SU-DHL-6 (cell line): ENCODE results near the gene RAD51C.
"Not testable (repeated sequence)": the region's sequence is repeated elsewhere in the genome, so short reads cannot be mapped to it uniquely, and the experiment has no call there.

Source experiments
- H2AFZ ChIP-seq: fragments of 200-600 bp; sonication (generic); 2 replicates; pipeline ENCODE4 v1.6.1; 2014; ENCODE audit warnings: low read depth, mild to moderate bottlenecking, moderate library complexity, mixed read lengths, antibody characterized with exemption, low read length; ENCODE audit not compliant: severe bottlenecking
- H3F3A ChIP-seq: fragments of 200-600 bp; shearing (Covaris generic); 2 replicates; pipeline ENCODE4 v1.6.0; 2016; ENCODE audit warnings: antibody characterized with exemption, mild to moderate bottlenecking; ENCODE audit not compliant: insufficient read depth
- H3K27ac ChIP-seq: fragments of 200-600 bp; sonication (generic); 2 replicates; pipeline ENCODE4 v1.5.1; 2016; ENCODE audit warnings: low read depth, mild to moderate bottlenecking, low read length, moderate library complexity, mixed read lengths
- H3K27me3 ChIP-seq: fragments of 200-600 bp; sonication (generic), shearing (Covaris generic); 2 replicates; pipeline ENCODE4 v1.6.0; 2014; ENCODE audit warnings: mild to moderate bottlenecking, low read length
- H3K36me3 ChIP-seq: fragments of 200-600 bp; sonication (generic); 2 replicates; pipeline ENCODE4 v1.6.1; 2014; ENCODE audit warnings: mild to moderate bottlenecking, low read length, mixed read lengths
- H3K4me2 ChIP-seq: fragments of 300-600, 200-600 bp; shearing (Covaris generic), sonication (generic); 2 replicates; pipeline ENCODE4 v1.6.0; 2014; ENCODE audit warnings: low read length, low read depth, mild to moderate bottlenecking; ENCODE audit not compliant: poor library complexity, severe bottlenecking
- H3K4me3 ChIP-seq: fragments of 200-600 bp; sonication (generic); 2 replicates; pipeline ENCODE4 v1.5.1; 2014; ENCODE audit warnings: antibody characterized with exemption, low read length, mild to moderate bottlenecking, mixed read lengths; ENCODE audit not compliant: insufficient read depth, poor library complexity, severe bottlenecking
- H3K79me2 ChIP-seq: fragments of 200-600 bp; sonication (generic); 2 replicates; pipeline ENCODE4 v1.6.1; 2014; ENCODE audit warnings: mild to moderate bottlenecking, low read length, moderate library complexity; ENCODE audit not compliant: insufficient read depth
- H3K9ac ChIP-seq: fragments of 200-600 bp; sonication (generic); 2 replicates; pipeline ENCODE4 v1.7.0; 2014; ENCODE audit warnings: mild to moderate bottlenecking, low read length
- H3K9me2 ChIP-seq: fragments of 200-600 bp; sonication (generic); replicated peaks from 2 replicates; pipeline ENCODE4 v1.6.1; 2014; ENCODE audit warnings: low read length; ENCODE audit not compliant: insufficient read depth
- H3K9me3 ChIP-seq: fragments of 200-600 bp; sonication (generic); 2 replicates; pipeline ENCODE4 v1.6.1; 2014; ENCODE audit warnings: low read length, mixed read lengths; ENCODE audit not compliant: insufficient read depth
- H4K20me1 ChIP-seq: fragments of 200-600 bp; sonication (generic); 2 replicates; pipeline ENCODE4 v1.6.1; 2014; ENCODE audit warnings: low read depth, mild to moderate bottlenecking, antibody characterized with exemption, low read length, moderate library complexity, mixed read lengths
- CTCF ChIP-seq: fragments of 200-600 bp; sonication (generic); IDR thresholded peaks from one replicate; pipeline ENCODE4 v1.5.1; 2017; ENCODE audit warnings: antibody characterized with exemption, mild to moderate bottlenecking, low read length, moderate library complexity; ENCODE audit not compliant: insufficient read depth, poor library complexity, severe bottlenecking
- EZH2phosphoT487 ChIP-seq: fragments of 200-600 bp; sonication (generic), shearing (Covaris generic); conservative IDR thresholded peaks from 2 replicates; pipeline ENCODE4 v1.6.1; 2018; ENCODE audit warnings: mild to moderate bottlenecking, antibody characterized with exemption, low read length, moderate library complexity, mixed read lengths

RAD51C gene

GRCh38 chr17:58747674-58748073 is 55.3 kb downstream of the RAD51C start:
- Histone ChIP-seq H3K36me3 (no peaks in the 10 kb centered on the region), H3K9ac (no peak overlapping the region), H4K20me1 (no peaks in the 10 kb centered on the region), H3K4me3 (no peak overlapping the region), H3F3A (no peaks in the 10 kb centered on the region), H3K27ac (no peak overlapping the region), H3K9me2 (no peaks in the 10 kb centered on the region), H3K9me3 (no peaks in the 10 kb centered on the region), H3K79me2 (no peaks in the 10 kb centered on the region), H2AFZ (no peak overlapping the region), H3K27me3 (no peaks in the 10 kb centered on the region), H3K4me2 (no peak overlapping the region)
- TF ChIP-seq EZH2phosphoT487 (no peak), CTCF (no peak)

GRCh38 chr17:58749627-58750026 is 57.2 kb downstream of the RAD51C start:
- not testable (repeated sequence) for H3K9ac ChIP-seq, H3K4me3 ChIP-seq, H3K9me3 ChIP-seq, H3F3A ChIP-seq, H3K79me2 ChIP-seq, H3K36me3 ChIP-seq, H3K27me3 ChIP-seq, H4K20me1 ChIP-seq, H3K27ac ChIP-seq, H3K9me2 ChIP-seq, H3K4me2 ChIP-seq, H2AFZ ChIP-seq

GRCh38 chr17:58753026-58753425 is 60.6 kb downstream of the RAD51C start:
- Histone ChIP-seq H3K4me2 (no peak overlapping the region), H4K20me1 (no peaks in the 10 kb centered on the region), H3K4me3 (no peak overlapping the region), H3K9me3 (no peaks in the 10 kb centered on the region), H3K36me3 (no peaks in the 10 kb centered on the region), H3F3A (peaks cover 6% of the 10 kb centered on the region), H3K9ac (no peak overlapping the region), H3K9me2 (no peaks in the 10 kb centered on the region), H3K27ac (no peak overlapping the region), H3K79me2 (no peaks in the 10 kb centered on the region), H3K27me3 (no peaks in the 10 kb centered on the region), H2AFZ (no peak overlapping the region)
- TF ChIP-seq CTCF (no peak), EZH2phosphoT487 (no peak)

GRCh38 chr17:58755269-58755576 is 62.8 kb downstream of the RAD51C start:
- H3K79me2 ChIP-seq, result no peaks in the 10 kb centered on the region
- H3K27me3 ChIP-seq, result no peaks in the 10 kb centered on the region
- H3K9me3 ChIP-seq, result no peaks in the 10 kb centered on the region
- no peak for TF ChIP-seq CTCF
- TF ChIP-seq EZH2phosphoT487, result no peak
- no peaks in the 10 kb centered on the region for H4K20me1 ChIP-seq
- H3F3A ChIP-seq, result peaks cover 6% of the 10 kb centered on the region
- H2AFZ ChIP-seq, result peak overlapping the region; percentile 98
- no peaks in the 10 kb centered on the region for H3K9me2 ChIP-seq
- no peaks in the 10 kb centered on the region for H3K36me3 ChIP-seq
- H3K27ac ChIP-seq, result no peak overlapping the region
- H3K4me2 ChIP-seq, result peak overlapping the region; percentile 76
- H3K4me3 ChIP-seq, result no peak overlapping the region
- no peak overlapping the region for H3K9ac ChIP-seq
